RWPE1 (cell line): ENCODE data around the gene SLC4A1.

Experiments used
- CTCF ChIA-PET: fragments of 350-600 bp; sonication (Branson Sonifier 250); formaldehyde crosslinking; extraction: SDS; loops from one replicate; lab custom pipeline; 2021; lab: Yijun Ruan, JAX
- POLR2A ChIA-PET: fragments of 400-600 bp; formaldehyde crosslinking; extraction: SDS; loops from one replicate; lab custom pipeline; 2020; ENCODE audit warnings: antibody characterized with exemption; ENCODE audit not compliant: low non-redundant PET; lab: Yijun Ruan, JAX
- DNase-seq: peaks from one replicate; pipeline ENCODE4 v3.0.0; 2012; ENCODE audit warnings: low spot score
- H3K27ac ChIP-seq: fragments of 450-650 bp; 2 replicates; pipeline ENCODE4 v1.5.1; 2017
- CTCF ChIP-seq: fragments of 450-650 bp; conservative IDR thresholded peaks from 2 replicates; pipeline ENCODE4 v1.5.1; 2017; ENCODE audit warnings: low read depth, mild to moderate bottlenecking

SLC4A1 gene

DNA sequence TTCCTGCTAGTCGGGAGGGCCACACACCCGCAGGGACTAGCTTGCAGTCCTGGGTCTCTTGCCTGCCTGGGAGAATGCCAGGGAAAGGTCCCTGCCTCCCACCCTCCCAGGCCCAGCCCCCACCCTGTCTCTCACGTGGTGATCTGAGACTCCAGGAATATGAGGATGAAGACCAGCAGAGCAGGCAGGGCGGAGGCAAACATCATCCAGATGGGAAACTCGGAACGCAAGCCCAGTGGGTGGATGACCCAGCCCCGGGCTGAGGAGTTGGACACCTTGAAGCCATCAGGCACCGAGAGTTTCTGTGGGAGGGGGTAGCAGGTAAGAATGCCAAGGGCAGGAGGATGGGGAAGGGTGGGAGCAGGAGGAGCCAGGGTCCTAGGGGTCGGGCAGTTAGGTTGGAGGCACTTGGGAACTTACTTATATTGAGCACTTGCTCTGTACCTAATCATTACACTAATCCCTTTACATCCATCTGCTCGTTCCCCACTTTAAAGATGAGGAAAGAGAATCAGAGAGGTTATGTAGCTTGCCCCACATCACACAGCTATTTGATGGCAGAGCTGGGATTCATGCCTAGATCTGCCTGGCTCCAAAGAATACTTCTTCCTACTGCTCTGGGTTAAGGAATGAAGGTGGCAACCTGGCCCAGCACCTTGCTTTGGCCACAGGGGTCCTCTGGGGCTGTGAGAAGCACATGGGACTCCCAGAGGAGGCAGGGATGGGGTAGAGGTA, 13.4 kb downstream of the SLC4A1 start:
- ChIA-PET CTCF (interaction anchor here (0.7 kb wide), 1 partner anchor 311 kb away, joined by 3 read pairs; no protein-coding TSS in a partner anchor), POLR2A (interaction anchor here (0.6 to 0.7 kb wide), 2 partner anchors 33 to 62 kb away, joined by 4 read pairs; no protein-coding TSS in a partner anchor)
- no peak overlapping the region for H3K27ac ChIP-seq
- no peak for TF ChIP-seq CTCF
- no peak for DNase-seq

DNA sequence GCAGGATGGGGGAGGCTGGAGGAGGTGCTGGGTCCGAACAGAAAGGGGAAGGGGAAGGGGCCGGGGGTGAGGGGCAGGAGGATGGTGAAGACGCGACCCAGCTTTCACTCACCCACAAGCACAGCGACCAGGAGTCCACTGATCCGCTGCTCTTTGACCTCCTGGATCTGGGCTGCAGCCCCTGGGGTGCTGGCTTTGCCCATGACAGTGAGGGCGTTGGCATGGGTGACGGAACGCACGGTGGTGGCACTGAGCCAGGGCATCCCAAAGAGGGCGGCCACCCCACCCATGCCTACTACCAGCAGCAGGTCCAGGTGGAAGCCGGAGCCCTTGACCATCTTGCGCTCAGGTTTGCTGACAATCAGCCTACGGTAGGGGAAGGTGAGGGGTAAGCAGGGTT, 14.9 kb downstream of the SLC4A1 start:
- no peak for DNase-seq
- ChIA-PET POLR2A (no interaction called here), CTCF (no interaction called here)
- no peak for TF ChIP-seq CTCF
- H3K27ac ChIP-seq = no peak overlapping the region

DNA sequence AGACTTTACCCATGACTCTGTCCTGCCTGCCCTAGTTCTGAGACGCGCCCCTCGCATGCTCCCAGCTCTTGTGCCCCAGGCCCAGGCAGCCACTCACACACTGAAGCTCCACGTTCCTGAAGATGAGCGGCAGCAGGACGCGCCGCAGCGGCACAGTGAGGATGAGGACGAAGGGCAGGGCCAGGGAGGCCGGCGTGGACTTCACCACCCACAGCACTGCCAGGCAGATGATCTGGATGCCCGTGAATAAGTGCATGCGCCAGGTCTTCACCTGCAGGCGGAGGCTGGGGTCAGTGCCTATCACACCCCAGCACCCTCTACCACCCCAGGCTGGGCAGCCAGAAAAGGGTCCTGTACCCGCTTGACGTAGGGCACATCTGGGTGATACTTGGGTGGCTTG, 16.9 kb downstream of the SLC4A1 start:
- DNase-seq = no peak
- ChIA-PET CTCF (interaction anchor here (0.5 kb wide), 1 partner anchor 143 kb away, joined by 4 read pairs; no protein-coding TSS in a partner anchor), POLR2A (no interaction called here)
- no peak for TF ChIP-seq CTCF
- no peak overlapping the region for H3K27ac ChIP-seq

DNA sequence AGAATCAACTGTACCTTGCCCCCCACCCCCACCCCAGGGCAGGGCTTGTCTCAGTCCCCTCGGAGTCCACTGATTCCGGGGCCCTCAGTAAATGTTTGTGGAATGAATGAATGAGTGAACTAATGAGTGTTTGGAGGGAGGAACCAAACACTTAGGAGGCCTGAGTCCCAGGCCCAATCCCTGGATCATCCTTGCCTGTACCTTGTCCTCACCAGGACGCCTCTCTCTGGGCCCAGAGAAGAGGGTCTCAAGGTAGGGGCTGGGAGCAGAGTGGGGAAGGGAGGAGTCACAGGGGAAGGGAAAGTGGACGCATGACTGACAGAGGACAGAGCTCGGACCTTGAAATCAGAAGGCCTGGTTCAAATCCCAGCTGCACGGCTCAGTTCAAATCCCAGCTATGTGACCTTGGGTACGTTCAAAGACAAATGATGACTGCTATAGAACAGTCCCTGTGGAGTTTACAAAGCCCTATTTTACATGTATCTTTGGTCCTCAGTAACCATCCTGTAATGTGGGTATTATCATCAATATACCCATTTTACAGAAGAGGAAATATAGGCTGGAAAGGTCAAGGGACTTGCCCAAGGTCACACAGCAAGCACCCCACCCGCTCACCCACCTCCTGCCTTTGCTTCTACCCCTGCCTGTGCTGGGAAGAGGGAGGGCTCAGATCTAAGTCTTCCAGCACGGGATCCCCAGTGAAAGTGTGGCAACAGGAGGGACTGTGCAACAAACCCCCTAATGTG, 18.3 kb downstream of the SLC4A1 start:
- no peak for DNase-seq
- POLR2A ChIA-PET = no interaction called here
- TF ChIP-seq CTCF = no peak
- CTCF ChIA-PET = no interaction called here
- H3K27ac ChIP-seq = no peak overlapping the region

DNA sequence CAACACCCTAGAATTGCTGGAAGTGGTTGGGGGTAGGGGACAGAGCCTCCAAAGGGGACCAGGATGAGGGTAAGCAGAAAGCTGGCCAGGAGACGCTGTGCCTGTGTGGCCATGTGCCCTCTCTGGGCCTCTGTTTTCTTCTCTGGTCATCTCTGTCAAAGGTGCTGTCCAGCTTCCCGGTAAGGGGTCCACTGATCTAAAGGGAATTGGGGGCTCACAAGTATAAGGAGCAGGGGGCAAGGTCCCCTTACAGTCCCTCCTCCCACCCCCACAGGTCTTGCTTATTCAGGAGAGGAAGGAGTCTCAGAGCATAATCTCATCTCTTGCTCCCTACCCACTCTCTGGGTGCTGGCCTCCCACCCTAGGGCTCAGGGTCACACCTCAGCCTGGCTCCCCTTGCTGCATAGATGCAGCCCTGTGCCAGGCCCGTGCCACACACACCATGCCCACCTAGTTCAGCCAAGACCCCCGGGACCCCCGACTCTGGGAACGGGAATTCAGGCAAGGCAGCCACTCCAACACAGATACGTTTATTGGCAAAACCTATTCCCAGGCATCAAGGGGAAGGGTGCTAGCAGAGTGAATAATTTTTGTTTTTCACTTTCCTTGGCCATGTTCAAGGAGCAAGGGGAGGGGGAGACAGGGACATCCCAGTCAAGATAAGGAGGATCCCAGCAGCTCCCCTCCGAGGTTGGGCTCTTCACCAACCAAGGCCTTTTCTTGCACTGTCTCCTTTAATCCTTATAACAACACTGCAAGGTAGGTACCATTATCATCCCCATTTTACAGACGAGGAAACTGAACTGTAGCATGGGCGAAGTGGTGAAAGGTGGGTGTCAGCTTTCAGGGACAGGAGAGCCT, 19.8 kb downstream of the SLC4A1 start:
- no peak for TF ChIP-seq CTCF
- ChIA-PET POLR2A (no interaction called here), CTCF (no interaction called here)
- DNase-seq = no peak
- no peak overlapping the region for H3K27ac ChIP-seq

GRCh38 chr17:44247440-44247841, 20.5 kb downstream of the SLC4A1 start:
- DNase-seq = no peak
- CTCF ChIA-PET = no interaction called here
- H3K27ac ChIP-seq = no peak overlapping the region
- POLR2A ChIA-PET = no interaction called here
- TF ChIP-seq CTCF = no peak
